NCI-H460 (cell line): ENCODE results near the gene SLC9C2. TPM values are rescaled to one million over a fixed set of nuclear protein-coding genes. Genes with fewer than 3 reads are reported as not detected.
A peak's percentile ranks its signal among the peaks of the same experiment; 100 is the strongest.
"Not testable (repeated sequence)": the region's sequence is repeated elsewhere in the genome, so short reads cannot be mapped to it uniquely, and the experiment has no call there.

Experiments used
- DNase-seq: peaks from one replicate; pipeline ENCODE4 v3.0.0-alpha.2; 2016; ENCODE audit warnings: low read depth; ENCODE audit errors: extremely low read depth
- total RNA-seq: library from RNA; depleted of rRNA; stranded (reverse); fragments of >200 nt; shearing (Covaris generic); gene quantifications from 2 replicates; pipeline ENCODE4 v1.2.3, GENCODE V29; 2014

Gene SLC9C2
- total RNA-seq, 1 experiment from 2014 or later: not detected

DNA sequence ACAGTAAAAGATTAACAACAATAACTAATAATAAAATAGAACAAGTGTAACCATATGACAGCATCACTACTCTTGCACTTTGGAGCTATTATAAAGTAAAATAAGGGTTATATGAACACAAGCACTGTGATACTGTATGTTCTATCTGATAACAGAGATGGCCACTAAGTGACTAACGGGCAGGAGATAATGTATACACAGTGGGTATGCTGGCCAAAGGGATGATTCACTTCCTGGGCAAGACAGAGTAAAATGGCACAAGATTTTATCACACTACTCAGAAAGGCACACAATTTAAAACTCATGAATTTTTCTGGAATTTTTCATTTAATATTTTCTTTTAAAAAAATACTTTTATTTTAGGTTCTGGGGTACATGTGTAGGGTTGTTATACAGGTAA lies 12.3 kb downstream of the SLC9C2 start:
- peak; percentile 56 for DNase-seq

GRCh38 chr1:173581383-173582079 lies 21.3 kb downstream of the SLC9C2 start:
- no peak for DNase-seq

- no peak for DNase-seq
Measured at GRCh38 chr1:173580658-173581057, 22.2 kb downstream of the SLC9C2 start.

DNA sequence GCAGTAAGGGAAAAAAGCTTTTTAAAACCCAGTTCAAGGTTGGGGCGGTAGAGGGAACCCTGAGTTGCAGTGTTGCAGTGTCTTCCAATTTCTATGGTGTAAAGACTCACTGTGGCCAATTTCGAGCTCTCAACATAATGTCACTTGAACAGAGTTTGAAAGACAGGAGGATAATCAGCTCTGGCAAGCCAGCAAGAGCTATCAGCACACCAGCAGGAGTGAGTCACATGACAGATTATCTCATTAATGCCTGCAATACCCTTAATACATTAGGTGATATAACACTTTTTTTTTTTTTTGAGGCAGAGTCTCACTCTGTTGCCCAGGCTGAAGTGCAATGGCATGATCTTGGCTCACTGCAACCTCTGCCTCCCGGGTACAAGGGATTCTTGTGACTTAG lies 22.8 kb downstream of the SLC9C2 start:
- no peak for DNase-seq

DNA sequence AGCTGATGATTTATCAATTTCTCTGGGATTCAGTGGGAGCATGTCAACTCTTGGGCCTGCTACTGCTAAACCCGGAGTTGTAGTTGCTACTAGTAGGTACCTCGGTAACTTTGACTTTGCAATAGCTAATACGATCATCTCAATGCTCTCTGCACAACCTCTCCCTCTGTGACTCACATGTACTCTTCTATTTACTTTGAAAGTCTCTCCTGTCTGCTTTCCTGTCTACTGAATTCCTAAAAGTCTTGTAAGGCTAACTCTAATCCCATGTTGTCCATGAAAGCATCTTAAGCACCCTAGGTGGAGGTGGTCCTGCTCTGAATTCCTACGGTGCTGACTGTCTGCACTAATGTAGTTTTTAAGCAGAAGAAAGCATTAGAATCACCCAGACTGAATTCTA lies 29.3 kb downstream of the SLC9C2 start:
- peak; percentile 12 for DNase-seq

DNA sequence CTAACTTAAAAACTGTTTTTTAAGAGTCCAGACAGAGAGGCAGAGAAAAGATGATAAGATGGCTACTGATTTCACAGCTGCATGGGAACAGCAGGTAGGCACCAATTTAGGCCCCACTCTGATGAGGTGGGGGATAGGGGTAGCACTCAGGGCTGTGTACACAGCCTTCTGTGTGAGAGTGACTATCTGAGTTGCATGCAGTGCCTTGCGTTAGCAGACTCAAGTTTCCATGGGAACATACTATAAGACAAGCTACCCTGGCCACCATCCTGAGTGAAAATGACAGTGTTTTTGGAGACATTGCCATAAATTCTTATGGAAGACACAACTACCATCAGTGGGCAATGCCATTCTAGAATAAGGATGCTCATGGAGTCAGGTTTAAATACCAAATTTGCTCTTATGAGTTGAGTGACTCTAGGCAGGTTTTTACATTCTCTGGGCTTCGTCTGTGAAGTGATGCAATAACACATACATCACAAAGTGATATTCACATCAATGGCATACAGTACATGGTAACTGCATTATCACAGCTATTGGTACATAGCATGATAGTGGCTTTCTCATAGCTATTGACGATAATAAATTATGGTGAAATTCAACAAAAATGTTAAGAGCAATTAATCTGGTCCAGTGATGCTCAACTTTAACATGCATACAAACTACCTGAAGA lies 30.5 kb downstream of the SLC9C2 start:
- DNase-seq: no peak

DNA sequence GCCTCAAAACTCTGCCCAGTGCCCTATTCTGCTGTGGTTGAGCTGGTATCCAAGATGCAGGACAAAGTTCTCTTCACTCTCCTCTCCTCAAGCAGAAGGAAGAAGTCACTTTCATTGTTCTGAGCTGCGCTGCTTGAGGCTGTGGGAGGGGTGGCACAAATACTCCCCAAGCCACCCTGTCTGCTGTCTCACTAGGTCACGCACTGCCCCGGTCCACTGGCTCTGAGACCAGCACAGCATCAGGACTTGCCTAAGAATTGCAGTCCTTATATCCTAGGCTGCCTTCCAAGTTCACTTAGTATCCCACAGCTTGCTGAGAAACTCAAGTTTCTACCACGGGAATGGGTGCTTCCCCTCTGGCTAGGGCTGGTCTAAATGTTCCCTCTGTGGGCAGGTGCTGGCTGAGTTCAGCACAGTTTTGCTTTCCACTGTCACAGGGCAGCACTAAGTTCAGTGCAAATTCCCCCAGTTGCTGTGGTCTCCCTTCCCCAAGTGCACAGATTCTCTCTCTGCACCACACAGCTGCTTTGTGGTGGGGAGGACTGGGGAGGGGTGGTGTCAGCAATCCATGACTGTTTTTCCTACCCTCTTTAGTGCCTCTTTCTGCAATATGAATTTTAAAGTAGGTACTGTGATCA lies 32.4 kb downstream of the SLC9C2 start:
- no peak for DNase-seq

DNA sequence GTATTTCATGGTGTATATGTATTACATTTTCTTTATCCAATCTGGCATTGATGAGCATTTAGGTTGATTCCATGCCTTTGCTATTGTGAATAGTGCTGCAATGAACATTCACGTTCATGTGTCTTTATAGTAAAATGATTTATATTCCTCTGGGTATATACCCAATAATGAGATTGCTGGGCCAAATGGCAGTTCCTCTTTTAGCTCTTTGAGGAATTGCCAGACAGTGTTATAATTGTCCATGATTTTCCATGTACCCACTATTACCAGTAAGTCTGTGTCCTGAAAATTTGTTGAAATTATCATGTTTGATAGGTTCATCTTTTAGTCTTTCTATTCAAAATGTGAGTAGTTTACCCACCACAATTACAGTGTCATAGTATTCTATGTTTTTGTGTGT lies 34.4 kb downstream of the SLC9C2 start:
- no peak for DNase-seq

GRCh38 chr1:173563846-173564245 lies 39.0 kb downstream of the SLC9C2 start:
- DNase-seq: not testable (repeated sequence)

DNA sequence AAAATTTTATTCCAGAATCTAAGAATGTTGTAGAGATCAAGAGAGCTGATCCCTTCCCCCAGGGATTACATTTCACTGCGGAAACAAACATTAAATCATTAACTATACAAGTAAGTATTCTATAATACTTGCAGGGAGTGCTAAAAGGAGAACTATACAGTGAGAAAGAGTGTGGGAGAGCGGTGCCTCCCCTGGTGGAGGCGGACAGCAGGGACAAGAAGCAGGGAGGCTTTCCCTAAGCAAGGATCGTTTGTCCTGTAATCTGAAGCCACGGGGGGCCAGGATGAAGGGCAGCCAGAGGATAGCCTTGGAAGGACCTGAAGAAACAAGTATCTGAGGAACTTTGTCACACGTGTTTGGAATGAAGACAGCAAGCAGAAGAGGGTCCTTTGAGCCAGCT lies 40.1 kb downstream of the SLC9C2 start:
- DNase-seq: peak; percentile 12

DNA sequence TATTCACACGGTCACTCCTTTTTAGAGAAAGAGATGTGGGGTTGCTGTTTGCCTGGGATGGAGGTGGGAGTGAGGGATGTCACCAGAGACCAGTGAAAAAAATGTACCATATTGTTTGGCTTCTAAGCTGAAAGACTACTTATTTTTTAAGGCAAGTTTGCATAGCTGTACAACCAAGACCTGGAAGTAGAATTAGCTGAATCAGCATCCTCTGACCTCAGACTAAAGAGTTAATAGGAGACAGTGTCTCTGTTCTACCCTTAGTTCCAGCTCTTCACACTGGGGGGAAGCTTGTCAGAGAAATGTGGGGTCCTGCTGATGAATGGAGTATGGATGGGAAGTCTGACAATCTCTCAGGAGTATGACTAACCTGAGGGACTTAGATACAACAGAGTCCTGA lies 41.6 kb downstream of the SLC9C2 start:
- no peak for DNase-seq

GRCh38 chr1:173560285-173560880 lies 42.5 kb downstream of the SLC9C2 start:
- DNase-seq: no peak

DNA sequence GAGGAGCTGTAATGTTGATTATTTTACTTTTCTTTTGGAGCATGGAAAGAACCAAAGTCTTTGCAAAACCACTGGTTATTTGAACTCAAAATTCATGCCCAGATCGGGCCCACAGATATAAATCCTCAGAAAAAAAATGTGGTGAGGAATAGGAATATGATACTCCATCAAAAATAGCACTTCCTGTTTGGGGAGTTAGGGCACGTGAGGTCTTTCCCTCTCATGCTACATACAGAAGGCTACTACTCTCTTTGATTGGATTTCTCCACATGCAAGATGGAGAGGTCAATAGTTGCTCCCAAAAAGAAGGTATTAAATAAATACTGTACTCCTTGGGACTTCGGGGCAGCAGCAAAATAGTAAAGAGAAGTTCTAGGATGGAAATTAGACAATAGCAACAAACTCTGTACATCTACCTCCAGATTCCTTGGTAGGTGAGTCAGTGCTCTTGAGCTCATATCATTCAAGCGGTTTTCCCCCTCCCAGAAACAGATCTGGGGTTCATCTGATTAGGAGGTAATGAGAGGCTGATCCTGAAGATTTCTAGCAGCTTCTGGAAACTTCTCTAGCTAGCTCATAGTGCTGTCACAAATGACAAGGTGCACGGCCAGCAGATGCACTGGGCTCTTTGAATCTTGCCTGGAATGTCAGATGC lies 47.1 kb downstream of the SLC9C2 start:
- no peak for DNase-seq

DNA sequence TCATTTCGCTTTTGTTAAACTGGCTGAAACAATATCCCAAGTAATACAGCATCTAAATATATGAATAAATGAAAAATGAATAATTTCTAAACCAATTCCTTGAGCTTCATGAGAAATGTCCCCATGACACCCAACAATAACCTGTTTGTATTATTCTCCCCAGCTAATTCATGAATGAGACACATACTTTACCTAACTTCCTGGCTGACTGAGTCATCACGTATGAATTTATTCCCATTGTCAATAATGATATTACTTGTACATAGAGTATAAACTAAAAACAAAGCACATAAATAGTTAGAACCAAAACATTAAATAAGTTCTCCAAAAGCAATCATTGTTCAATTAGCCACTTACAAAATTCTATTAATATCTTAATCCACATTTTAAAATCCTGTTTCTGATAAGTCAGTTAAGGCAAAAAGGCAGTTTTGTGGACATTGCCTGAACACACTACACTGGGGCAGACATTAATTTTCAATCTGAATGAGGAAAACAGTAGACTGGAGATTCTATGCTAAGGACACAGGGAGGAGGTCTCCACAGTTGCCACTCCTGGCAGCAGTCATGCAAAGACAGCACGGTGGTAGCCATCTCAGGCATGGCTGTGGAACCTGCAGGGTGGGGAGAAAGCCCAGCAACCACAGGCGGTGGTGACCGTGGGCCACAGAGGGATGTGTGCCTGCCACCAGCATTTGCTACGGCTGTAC lies 48.2 kb downstream of the SLC9C2 start:
- DNase-seq: no peak

GRCh38 chr1:173554089-173554488 lies 48.8 kb downstream of the SLC9C2 start:
- DNase-seq: no peak

- DNase-seq: no peak
Measured at GRCh38 chr1:173553312-173553711, 49.6 kb downstream of the SLC9C2 start.

DNA sequence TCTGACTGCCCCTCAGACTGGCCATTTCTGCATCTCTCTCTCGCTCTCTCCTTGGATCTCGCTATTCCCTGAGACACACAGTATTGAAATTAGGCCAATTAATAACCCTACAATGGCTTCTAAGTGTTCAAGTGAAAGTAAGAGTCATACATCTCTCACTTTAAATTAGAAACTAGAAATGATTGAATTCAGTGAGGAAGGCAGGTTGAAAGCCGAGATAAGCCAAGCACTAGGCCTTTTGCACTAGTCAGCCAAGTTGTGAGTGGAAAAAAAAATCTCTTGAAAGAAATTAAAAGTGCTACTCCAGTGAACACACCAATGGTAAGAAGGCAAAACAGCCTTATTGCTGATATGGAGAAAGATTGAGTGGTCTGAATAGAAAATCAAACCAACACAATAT lies 51.2 kb downstream of the SLC9C2 start:
- no peak for DNase-seq

GRCh38 chr1:173549813-173550212 lies 53.1 kb downstream of the SLC9C2 start:
- no peak for DNase-seq

DNA sequence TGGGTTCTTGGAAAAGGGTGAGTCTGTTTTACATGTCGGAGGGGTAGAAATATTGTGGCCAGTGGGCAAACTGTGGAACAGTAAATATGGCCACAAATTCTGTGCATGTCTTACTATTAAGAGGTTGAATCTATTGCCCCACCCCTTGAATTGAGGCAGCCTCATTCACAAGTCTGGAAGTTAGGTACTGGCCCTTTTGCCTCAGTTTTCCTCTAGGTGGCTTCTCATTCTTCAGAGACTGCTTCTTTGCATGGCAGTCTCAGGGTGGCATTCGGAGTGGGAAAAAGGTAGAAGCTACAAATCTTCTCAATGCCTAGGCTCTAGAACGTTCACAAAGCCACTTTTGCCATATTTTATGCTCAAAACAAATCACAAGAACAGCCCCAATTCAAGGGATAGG lies 57.2 kb downstream of the SLC9C2 start:
- DNase-seq: no peak

- no peak for DNase-seq
Measured at GRCh38 chr1:173536223-173536622, 66.6 kb downstream of the SLC9C2 start.
